ENCODE results near the gene OR13C3.

DNA sequence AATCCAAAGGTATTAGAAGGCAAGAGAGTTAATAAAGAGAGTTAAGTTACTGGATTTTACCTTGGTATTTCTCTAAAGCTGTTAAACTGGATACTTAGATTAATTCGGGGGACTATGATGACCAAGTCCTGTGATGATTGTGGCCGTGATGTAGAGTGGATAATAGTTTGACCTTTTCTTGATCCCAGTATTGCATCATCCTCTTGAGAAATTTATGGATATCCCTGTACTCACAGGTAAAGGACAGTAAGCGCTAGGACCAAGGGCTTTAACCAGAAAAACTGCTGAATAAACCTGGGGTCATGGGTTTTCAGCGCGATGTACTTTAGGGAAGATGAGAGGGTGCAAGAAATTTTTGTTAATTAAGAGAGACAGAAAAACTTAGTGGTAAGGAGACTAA is 40.6 kb upstream of the OR13C3 start:
- TF ChIP-seq, protein P1, sequence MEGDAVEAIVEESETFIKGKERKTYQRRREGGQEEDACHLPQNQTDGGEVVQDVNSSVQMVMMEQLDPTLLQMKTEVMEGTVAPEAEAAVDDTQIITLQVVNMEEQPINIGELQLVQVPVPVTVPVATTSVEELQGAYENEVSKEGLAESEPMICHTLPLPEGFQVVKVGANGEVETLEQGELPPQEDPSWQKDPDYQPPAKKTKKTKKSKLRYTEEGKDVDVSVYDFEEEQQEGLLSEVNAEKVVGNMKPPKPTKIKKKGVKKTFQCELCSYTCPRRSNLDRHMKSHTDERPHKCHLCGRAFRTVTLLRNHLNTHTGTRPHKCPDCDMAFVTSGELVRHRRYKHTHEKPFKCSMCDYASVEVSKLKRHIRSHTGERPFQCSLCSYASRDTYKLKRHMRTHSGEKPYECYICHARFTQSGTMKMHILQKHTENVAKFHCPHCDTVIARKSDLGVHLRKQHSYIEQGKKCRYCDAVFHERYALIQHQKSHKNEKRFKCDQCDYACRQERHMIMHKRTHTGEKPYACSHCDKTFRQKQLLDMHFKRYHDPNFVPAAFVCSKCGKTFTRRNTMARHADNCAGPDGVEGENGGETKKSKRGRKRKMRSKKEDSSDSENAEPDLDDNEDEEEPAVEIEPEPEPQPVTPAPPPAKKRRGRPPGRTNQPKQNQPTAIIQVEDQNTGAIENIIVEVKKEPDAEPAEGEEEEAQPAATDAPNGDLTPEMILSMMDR (IDR thresholded peaks at IDR 0.05) = no peak
- TF ChIP-seq POLR2A (IDR thresholded peaks at IDR 0.05) (no peak), EP300 (IDR thresholded peaks at IDR 0.05) (no peak)
